Stimulated activated CD8-positive, alpha-beta memory T cell treated with anti-CD3 and anti-CD28 coated beads, Interleukin-7, amount 100 ng/mL, for 48 hours (primary cell): ENCODE data around the gene TES.
A peak's percentile ranks its signal among the peaks of the same experiment; 100 is the strongest.

ENCODE experiments used
- DNase-seq, 2 donors: peaks; one replicate each; pipeline ENCODE4 v3.0.0-alpha.2; 2020; ENCODE audit warnings: low read depth in 1 of 2; ENCODE audit errors: extremely low read depth in 1 of 2

Gene TES

GRCh38 chr7:116193329-116194087 is 16.8 kb upstream of the TES start:
- no peak for DNase-seq

GRCh38 chr7:116194115-116194514 is 16.2 kb upstream of the TES start:
- DNase-seq, result no peak

- no peak for DNase-seq
Observed at GRCh38 chr7:116195451-116195850, 14.9 kb upstream of the TES start.

GRCh38 chr7:116196947-116197346 is 13.4 kb upstream of the TES start:
- no peak for DNase-seq

- DNase-seq, result no peak
Observed at GRCh38 chr7:116197360-116197759, 13.0 kb upstream of the TES start.

GRCh38 chr7:116198748-116199410 is 11.5 kb upstream of the TES start:
- no peak for DNase-seq

- no peak for DNase-seq
Observed at GRCh38 chr7:116200963-116201362, 9.4 kb upstream of the TES start.

- DNase-seq, result no peak
Observed at GRCh38 chr7:116206141-116206540, 4.2 kb upstream of the TES start.

- DNase-seq, result no peak
Observed at GRCh38 chr7:116208919-116209318, 1.4 kb upstream of the TES start.

- DNase-seq, result no peak
Observed at GRCh38 chr7:116209561-116210070, 723 bp upstream of the TES start.

- DNase-seq, result peak; percentile 39 to 76
Observed at GRCh38 chr7:116211006-116211912, 920 bp downstream of the TES start.

- no peak for DNase-seq
Observed at GRCh38 chr7:116211913-116212596, 1.7 kb downstream of the TES start.

- no peak for DNase-seq
Observed at GRCh38 chr7:116212869-116213268, 2.5 kb downstream of the TES start.

- DNase-seq, result no peak
Observed at GRCh38 chr7:116213361-116214130, 3.2 kb downstream of the TES start.

GRCh38 chr7:116214921-116215320 is 4.6 kb downstream of the TES start:
- DNase-seq, result no peak

- no peak for DNase-seq
Observed at GRCh38 chr7:116215551-116215950, 5.2 kb downstream of the TES start.

- DNase-seq, result no peak
Observed at GRCh38 chr7:116216956-116217571, 6.7 kb downstream of the TES start.

- no peak for DNase-seq
Observed at GRCh38 chr7:116218051-116218645, 7.8 kb downstream of the TES start.

GRCh38 chr7:116218747-116219146 is 8.4 kb downstream of the TES start:
- no peak for DNase-seq
